K562 (cell line): ENCODE data around the gene GBP7. TPM values are rescaled to one million over a fixed set of nuclear protein-coding genes. Genes with fewer than 3 reads are reported as not detected.

ENCODE experiments used
- ARID1B ChIP-seq: fragments of 450-650 bp; IDR thresholded peaks from 2 replicates; pipeline ENCODE4 v1.6.1; 2016; ENCODE audit warnings: antibody characterized with exemption, mild to moderate bottlenecking, inconsistent platforms
- CBFA2T2 ChIP-seq: fragments of 450-650 bp; conservative IDR thresholded peaks from 2 replicates; pipeline ENCODE4 v1.6.1; 2017; ENCODE audit warnings: mild to moderate bottlenecking
- FOXJ2 ChIP-seq: fragments of 200-800 bp; sonication (Bioruptor generic); IDR thresholded peaks from 2 replicates; pipeline ENCODE4 v1.6.1; 2016; ENCODE audit warnings: missing genetic modification characterization, missing compliant biosample characterization
- MITF ChIP-seq: IDR thresholded peaks from 2 replicates; pipeline ENCODE4 v1.6.1; 2014; ENCODE audit warnings: antibody characterized with exemption
- POLR2A ChIP-seq: fragments of 450-650 bp; conservative IDR thresholded peaks from 2 replicates; pipeline ENCODE4 v1.6.1; 2016
- TEAD4 ChIP-seq, 2 experiments: sonication (generic) in 1 of 2; formaldehyde crosslinking in 1 of 2; IDR thresholded peaks; 2 replicates each; pipeline versions ENCODE4 v1.6.1 to v1.8.0; 2012 to 2022; ENCODE audit warnings: borderline replicate concordance in 1 of 2, inconsistent platforms in 1 of 2, low read length in 1 of 2, mild to moderate bottlenecking in 1 of 2, missing genetic modification reagents in 1 of 2
- TFAP4 ChIP-seq: sonication (generic); formaldehyde crosslinking; IDR thresholded peaks from 2 replicates; pipeline ENCODE4 v1.8.0; 2022; ENCODE audit warnings: missing genetic modification reagents, mild to moderate bottlenecking, moderate library complexity, borderline replicate concordance
- TRIM28 ChIP-seq: fragments of 450-650 bp; IDR thresholded peaks from 2 replicates; pipeline ENCODE4 v1.6.1; 2017
- polyA plus RNA-seq, 8 experiments: library from polyadenylated mRNA; depleted of rRNA in 4 of 8; stranded (reverse) in 5 of 8; unstranded in 3 of 8; fragments of >200 nt; fragmentation: Nextera tagmentation in 2 of 8; fragmentation: Illumina TruSeq in 1 of 8; extraction: Ambion mirVana in 2 of 8; extraction: Trizol in 1 of 8; gene quantifications; 2 replicates each; pipeline versions ENCODE4 v1.2.1 to v1.2.3, GENCODE V29; 2011 to 2014; ENCODE audit warnings: inconsistent platforms in 1 of 8, missing spikeins in 1 of 8
- total RNA-seq, 7 experiments: library from RNA; depleted of rRNA in 6 of 7; stranded (reverse); fragments of >200 nt in 6 of 7; fragmentation: Illumina TruSeq in 2 of 7; extraction: Trizol in 2 of 7; gene quantifications; 2 replicates each; pipeline versions ENCODE4 v1.2.1 to v1.2.3, GENCODE V29; 2011 to 2021; ENCODE audit warnings: low replicate concordance in 1 of 7

The GBP7 gene
- total and polyA plus RNA-seq, 9 of the 15 experiments (the other 6 are each of a cell fraction or from before 2014, with no cell fraction given): 0.03 TPM; not detected in 8

- TF ChIP-seq ARID1B: 0 out of 2 replicates have a peak, but pooled peaks have one; percentile 44
- peak; percentile 30 for TF ChIP-seq CBFA2T2
- TF ChIP-seq POLR2A: no peak
- no peak for TF ChIP-seq TRIM28
- 0 out of 2 replicates have a peak, but pooled peaks have one; percentile 61 for TF ChIP-seq FOXJ2 (tag)
- 0 out of 2 replicates have a peak, but pooled peaks have one; percentile 17 for TF ChIP-seq TFAP4 (CRISPR knock-in tag)
- no peak for TF ChIP-seq MITF
- peak; percentile 48; the same call in 1 of the 2 replicates for TF ChIP-seq TEAD4 (IDR thresholded peaks at IDR 0.05; ENCODE audit: low read length)
- no peak for TF ChIP-seq TEAD4 (CRISPR knock-in tag; IDR thresholded peaks at IDR 0.05; ENCODE audit: borderline replicate concordance)
Measured at GRCh38 chr1:89125240-89125912, 50.4 kb downstream of the GBP7 start (continued).
